ENCODE results near the gene PAN2.

DNA sequence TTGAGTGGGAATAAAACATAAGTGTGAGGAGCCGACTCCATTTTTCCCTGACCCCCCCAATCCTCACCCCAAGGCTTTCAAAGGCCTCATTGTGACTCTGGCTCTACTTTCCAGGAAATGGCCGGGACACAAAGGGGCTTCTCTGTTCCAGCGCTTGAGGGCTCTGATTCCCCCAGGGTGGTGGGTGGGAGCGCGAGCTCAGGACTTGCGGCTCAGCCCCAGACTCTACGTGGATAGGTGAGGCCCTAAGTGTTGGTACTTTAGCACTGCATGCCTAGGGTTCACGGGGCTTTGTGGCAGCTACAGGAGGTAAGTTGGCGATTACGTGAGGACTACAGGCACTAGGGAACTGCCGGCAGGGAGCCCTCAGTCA is 18.6 kb downstream of the PAN2 start:
- TF ChIP-seq GATA2 (IDR thresholded peaks at IDR 0.05; ENCODE audit: low read depth, low read length) (no peak), GATA3 (IDR thresholded peaks at IDR 0.05; ENCODE audit: low read depth, low read length) (no peak)

All from SH-SY5Y (cell line).